Lower leg skin (tissue), 3 donors: ENCODE data around the gene KCNJ10.

Experiments used
- POLR2A ChIP-seq, 2 donors: fragments of 450-650 bp; IDR thresholded peaks; one replicate each; pipeline ENCODE4 v1.6.1; 2016 to 2017; ENCODE audit warnings: antibody characterized with exemption in 2 of 2, mild to moderate bottlenecking in 1 of 2, moderate library complexity in 1 of 2
- TF ChIP-seq, protein P1 (sequence below), 3 donors: fragments of 450-650 bp; IDR thresholded peaks; one replicate each; pipeline ENCODE4 v1.5.1; 2016; ENCODE audit warnings: antibody characterized with exemption in 3 of 3, mild to moderate bottlenecking in 3 of 3, moderate library complexity in 2 of 3

DNA sequence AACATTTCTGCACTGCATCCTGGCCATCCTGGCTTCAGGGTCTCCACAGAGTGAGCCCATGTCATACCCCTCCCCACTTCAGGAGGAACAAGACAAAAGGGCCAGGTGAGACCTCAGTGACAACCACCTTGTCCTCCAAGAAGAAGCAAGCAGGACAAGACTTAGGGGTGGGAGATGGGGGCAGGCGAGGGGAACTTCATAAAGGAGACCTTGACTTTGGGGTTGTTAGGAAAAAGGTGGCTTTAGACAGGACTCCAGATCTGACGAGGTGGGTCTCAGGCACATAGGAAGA is 91.9 kb downstream of the KCNJ10 start:
- TF ChIP-seq, protein P1, sequence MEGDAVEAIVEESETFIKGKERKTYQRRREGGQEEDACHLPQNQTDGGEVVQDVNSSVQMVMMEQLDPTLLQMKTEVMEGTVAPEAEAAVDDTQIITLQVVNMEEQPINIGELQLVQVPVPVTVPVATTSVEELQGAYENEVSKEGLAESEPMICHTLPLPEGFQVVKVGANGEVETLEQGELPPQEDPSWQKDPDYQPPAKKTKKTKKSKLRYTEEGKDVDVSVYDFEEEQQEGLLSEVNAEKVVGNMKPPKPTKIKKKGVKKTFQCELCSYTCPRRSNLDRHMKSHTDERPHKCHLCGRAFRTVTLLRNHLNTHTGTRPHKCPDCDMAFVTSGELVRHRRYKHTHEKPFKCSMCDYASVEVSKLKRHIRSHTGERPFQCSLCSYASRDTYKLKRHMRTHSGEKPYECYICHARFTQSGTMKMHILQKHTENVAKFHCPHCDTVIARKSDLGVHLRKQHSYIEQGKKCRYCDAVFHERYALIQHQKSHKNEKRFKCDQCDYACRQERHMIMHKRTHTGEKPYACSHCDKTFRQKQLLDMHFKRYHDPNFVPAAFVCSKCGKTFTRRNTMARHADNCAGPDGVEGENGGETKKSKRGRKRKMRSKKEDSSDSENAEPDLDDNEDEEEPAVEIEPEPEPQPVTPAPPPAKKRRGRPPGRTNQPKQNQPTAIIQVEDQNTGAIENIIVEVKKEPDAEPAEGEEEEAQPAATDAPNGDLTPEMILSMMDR (IDR thresholded peaks at IDR 0.05) = no peak
- TF ChIP-seq POLR2A (IDR thresholded peaks at IDR 0.05) = no peak
